DND-41 (cell line): ENCODE results near the gene ZNF609.

ENCODE experiments used
- ATAC-seq: fragments of 200-7000 bp; cut with Tn5 transposase; 3 replicates; pipeline ENCODE4 v1.9.1; 2021; ENCODE audit warnings: low read depth; ENCODE audit not compliant: insufficient read depth
- DNase-seq: peaks from one replicate; pipeline ENCODE4 v3.0.0-alpha.2; 2020
- H2AFZ ChIP-seq: 2 replicates; pipeline ENCODE4 v1.6.0; 2012; ENCODE audit warnings: low read depth, low read length
- H3K27ac ChIP-seq: 2 replicates; pipeline ENCODE4 v1.5.1; 2012; ENCODE audit warnings: low read length, inconsistent platforms
- H3K27me3 ChIP-seq: fragments of 200-600 bp; sonication (generic); 2 replicates; pipeline ENCODE4 v1.6.0; 2012; ENCODE audit warnings: low read length, mild to moderate bottlenecking, inconsistent platforms; ENCODE audit not compliant: insufficient read depth, poor library complexity
- H3K36me3 ChIP-seq: 2 replicates; pipeline ENCODE4 v1.5.1; 2012; ENCODE audit warnings: low read length, inconsistent platforms; ENCODE audit not compliant: insufficient read depth
- H3K4me1 ChIP-seq: 2 replicates; pipeline ENCODE4 v1.5.1; 2012; ENCODE audit warnings: mild to moderate bottlenecking, low read length; ENCODE audit not compliant: insufficient read depth
- H3K4me2 ChIP-seq: 2 replicates; pipeline ENCODE4 v1.6.0; 2012; ENCODE audit warnings: mild to moderate bottlenecking, moderate library complexity, low read length, inconsistent platforms; ENCODE audit not compliant: insufficient read depth
- H3K4me3 ChIP-seq, 2 experiments: fragments of 200-600 bp in 1 of 2; shearing (Covaris generic) in 1 of 2; 2 replicates each; pipeline ENCODE4 v1.5.1; 2012 to 2016; ENCODE audit warnings: inconsistent platforms in 2 of 2, low read length in 2 of 2, mild to moderate bottlenecking in 2 of 2, low read depth in 1 of 2, moderate library complexity in 1 of 2
- H3K79me2 ChIP-seq: 2 replicates; pipeline ENCODE4 v1.6.0; 2012; ENCODE audit warnings: low read length, inconsistent platforms; ENCODE audit not compliant: insufficient read depth
- H3K9ac ChIP-seq: 2 replicates; pipeline ENCODE4 v1.6.0; 2012; ENCODE audit warnings: low read depth, mild to moderate bottlenecking, inconsistent platforms, low read length, moderate library complexity
- H3K9me3 ChIP-seq: 2 replicates; pipeline ENCODE4 v1.5.1; 2012; ENCODE audit warnings: low read length, moderate library complexity, mild to moderate bottlenecking, inconsistent platforms; ENCODE audit not compliant: insufficient read depth, severe bottlenecking
- H4K20me1 ChIP-seq: 2 replicates; pipeline ENCODE4 v1.6.0; 2012; ENCODE audit warnings: low read length; ENCODE audit not compliant: insufficient read depth
- CTCF ChIP-seq: IDR thresholded peaks from 2 replicates; pipeline ENCODE4 v1.5.1; 2012; ENCODE audit warnings: borderline replicate concordance, low read length, moderate library complexity, mild to moderate bottlenecking; ENCODE audit not compliant: poor library complexity, severe bottlenecking; ENCODE audit errors: extremely low read depth
- EZH2 ChIP-seq: IDR thresholded peaks from 3 replicates; pipeline ENCODE4 v1.6.1; 2012; ENCODE audit warnings: borderline replicate concordance, low read depth, mild to moderate bottlenecking, moderate library complexity, low read length, inconsistent platforms; ENCODE audit not compliant: severe bottlenecking

ZNF609 gene

GRCh38 chr15:64712353-64712752 lies 252.0 kb downstream of the ZNF609 start:
- H3K27me3 ChIP-seq: no peaks in the 10 kb centered on the region
- no peak overlapping the region for H3K9ac ChIP-seq
- H4K20me1 ChIP-seq: no peaks in the 10 kb centered on the region
- no peaks in the 10 kb centered on the region for H3K9me3 ChIP-seq
- TF ChIP-seq CTCF (no peak), EZH2 (no peak)
- ATAC-seq: no peak
- no peaks in the 10 kb centered on the region for H3K36me3 ChIP-seq
- no peak overlapping the region for H3K4me2 ChIP-seq
- no peaks in the 10 kb centered on the region for H3K79me2 ChIP-seq
- no peak overlapping the region for H3K4me3 ChIP-seq
- no peak for DNase-seq
- H3K27ac ChIP-seq: no peak overlapping the region
- H3K4me1 ChIP-seq: no peaks in the 10 kb centered on the region
- no peak overlapping the region for H2AFZ ChIP-seq

DNA sequence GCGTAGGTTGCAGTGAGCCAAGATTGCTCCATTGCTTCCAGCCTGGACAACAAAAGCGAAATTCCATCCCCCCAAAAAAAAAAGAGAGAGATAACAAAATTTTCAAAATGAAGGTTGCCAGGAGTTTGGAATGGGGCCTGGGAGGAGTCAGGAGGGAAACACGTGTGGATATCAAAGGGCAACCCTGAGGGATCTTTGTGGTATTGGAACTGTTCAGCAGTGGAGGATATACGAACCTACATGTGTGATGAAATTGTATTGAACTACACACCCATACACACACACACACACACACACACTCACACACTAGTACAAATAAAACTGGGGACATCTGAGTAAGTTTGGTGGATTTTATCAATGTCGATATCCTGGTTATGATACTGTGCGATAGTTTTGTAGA lies 253.2 kb downstream of the ZNF609 start:
- no peak overlapping the region for H3K9ac ChIP-seq
- ATAC-seq: no peak

DNA sequence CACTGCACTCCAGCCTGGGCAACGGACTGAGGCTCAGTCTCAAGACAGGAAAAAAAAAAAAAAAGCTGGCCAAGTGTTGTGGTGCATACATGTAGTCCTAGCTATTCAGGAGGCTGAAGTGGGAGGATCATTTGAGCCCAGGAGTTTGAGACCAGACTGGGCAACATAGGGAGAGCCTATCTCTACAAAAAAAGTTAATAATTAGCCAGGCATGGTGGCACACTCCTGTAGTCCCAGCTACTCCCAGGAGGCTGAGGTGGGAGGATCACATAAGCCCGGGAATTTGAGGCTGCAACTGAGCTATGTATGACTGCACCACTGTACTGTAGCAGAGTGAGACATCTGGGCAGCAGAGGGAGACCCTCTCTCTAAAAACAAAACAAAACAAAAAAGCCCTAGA lies 256.1 kb downstream of the ZNF609 start:
- no peak overlapping the region for H3K27ac ChIP-seq
- H3K27me3 ChIP-seq: no peaks in the 10 kb centered on the region
- H3K9ac ChIP-seq: no peak overlapping the region
- no peaks in the 10 kb centered on the region for H4K20me1 ChIP-seq
- TF ChIP-seq CTCF (no peak), EZH2 (no peak)
- no peak overlapping the region for H2AFZ ChIP-seq
- H3K9me3 ChIP-seq: no peaks in the 10 kb centered on the region
- ATAC-seq (no peak), DNase-seq (no peak)
- no peaks in the 10 kb centered on the region for H3K79me2 ChIP-seq
- no peaks in the 10 kb centered on the region for H3K4me1 ChIP-seq
- no peak overlapping the region for H3K4me2 ChIP-seq
- no peaks in the 10 kb centered on the region for H3K36me3 ChIP-seq
- no peak overlapping the region for H3K4me3 ChIP-seq

More for the DNA sequence above, 253.2 kb downstream of the ZNF609 start:
- Histone ChIP-seq H3K79me2 (no peaks in the 10 kb centered on the region), H3K9me3 (no peaks in the 10 kb centered on the region), H3K4me3 (no peak overlapping the region), H3K36me3 (no peaks in the 10 kb centered on the region), H4K20me1 (no peaks in the 10 kb centered on the region), H3K4me2 (no peak overlapping the region), H3K27ac (no peak overlapping the region), H2AFZ (no peak overlapping the region), H3K27me3 (no peaks in the 10 kb centered on the region), H3K4me1 (no peaks in the 10 kb centered on the region)
- no peak for TF ChIP-seq CTCF
- no peak for TF ChIP-seq EZH2
- no peak for DNase-seq

- TF ChIP-seq EZH2 (no peak), CTCF (no peak)
- Histone ChIP-seq H3K27ac (no peak overlapping the region), H4K20me1 (no peaks in the 10 kb centered on the region), H3K4me3 (no peak overlapping the region), H2AFZ (no peak overlapping the region), H3K79me2 (no peaks in the 10 kb centered on the region), H3K36me3 (no peaks in the 10 kb centered on the region), H3K9ac (no peak overlapping the region), H3K4me2 (no peak overlapping the region), H3K27me3 (no peaks in the 10 kb centered on the region), H3K9me3 (no peaks in the 10 kb centered on the region), H3K4me1 (no peaks in the 10 kb centered on the region)
- no peak for DNase-seq
- ATAC-seq: no peak
These were observed 256.8 kb downstream of the ZNF609 start for GRCh38 chr15:64717130-64717529.
